ENCODE data around the gene CYP4A22.
"Not testable (repeated sequence)": the region's sequence is repeated elsewhere in the genome, so short reads cannot be mapped to it uniquely, and the experiment has no call there.

- not testable (repeated sequence) for TF ChIP-seq CTCF (conservative IDR thresholded peaks at IDR 0.05 in 1 of 2, IDR thresholded peaks at IDR 0.05 in 1 of 2; ENCODE audit: low read depth in 1 of 2, low read length in 2 of 2); EZH2 (IDR thresholded peaks at IDR 0.05; ENCODE audit: low read length, missing control alignments)
Measured at GRCh38 chr1:47156457-47156856, 19.2 kb downstream of the CYP4A22 start.

Measured in fibroblast of lung (primary cell).